Measurements from ENCODE around the gene ELOVL7. TPM values are rescaled to one million over a fixed set of nuclear protein-coding genes. Genes with fewer than 3 reads are reported as not detected.

Gene ELOVL7
- total RNA-seq, 1 experiment from 2014 or later = 20.0 TPM

DNA sequence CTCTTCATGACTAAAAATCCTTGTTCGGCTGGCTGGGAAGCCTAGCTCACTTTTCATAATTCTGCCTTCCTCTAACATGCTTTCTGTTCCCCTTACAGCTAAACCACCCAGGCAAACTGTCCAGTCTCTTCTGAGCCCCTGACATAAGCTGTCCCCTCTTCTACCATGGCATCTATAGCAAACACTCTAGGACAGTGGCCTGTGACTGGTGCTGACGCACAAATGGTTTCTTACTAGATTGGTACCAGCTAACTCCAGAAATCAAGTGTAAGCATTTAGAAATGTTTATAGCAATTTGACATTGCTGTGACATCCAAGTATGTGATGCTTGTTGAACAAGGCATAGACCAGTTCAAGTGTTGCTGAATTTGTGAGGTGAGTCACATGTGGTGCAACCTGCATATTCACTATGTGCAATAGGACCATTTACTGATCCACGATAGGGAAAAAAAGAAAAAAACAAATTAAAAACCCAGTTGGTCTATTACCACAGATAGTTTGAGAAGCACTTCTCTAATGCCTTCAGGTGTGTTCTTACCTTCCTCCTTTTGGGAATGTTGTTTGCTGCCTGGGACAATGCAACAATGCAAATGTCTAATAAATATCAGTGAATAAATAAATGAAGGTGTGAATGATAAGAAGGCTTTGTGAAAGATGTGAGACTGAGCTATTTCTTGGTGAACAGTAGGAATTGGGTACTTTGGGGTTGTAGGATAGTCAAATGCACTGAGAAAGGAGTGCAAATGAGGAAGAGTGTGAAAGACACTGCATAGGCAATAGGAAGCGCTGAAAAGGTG lies 22.4 kb downstream of the ELOVL7 start:
- Histone ChIP-seq H3K4me2 (ENCODE audit: low read length) (no peak overlapping the region), H2AFZ (ENCODE audit: low read depth, low read length, poor library complexity, severe bottlenecking) (no peak overlapping the region), H3K27me3 (ENCODE audit: insufficient read depth, low read length) (no peaks in the 10 kb centered on the region), H3K9me2 (ENCODE audit: insufficient read depth) (no peaks in the 10 kb centered on the region), H3K4me3 (replicated peaks in 1 of 2; ENCODE audit: low read depth in 1 of 2, low read length in 2 of 2) (no peak overlapping the region), H3K79me2 (ENCODE audit: insufficient read depth, low read length) (peaks cover 10% of the 10 kb centered on the region), H3K9ac (ENCODE audit: low read length) (no peak overlapping the region), H3K36me3 (ENCODE audit: control insufficient read depth in 1 of 2, insufficient read depth in 2 of 2, low read length in 2 of 2) (no peaks in the 10 kb centered on the region), H3K4me1 (ENCODE audit: control insufficient read depth in 1 of 2, insufficient read depth in 2 of 2, low read length in 2 of 2) (no peaks in the 10 kb centered on the region), H3K27ac (ENCODE audit: low read depth, low read length) (no peak overlapping the region), H3K9me3 (ENCODE audit: control insufficient read depth in 1 of 2, insufficient read depth in 1 of 2, low read depth in 1 of 2, low read length in 2 of 2) (no peaks in the 10 kb centered on the region), H4K20me1 (ENCODE audit: insufficient read depth) (no peaks in the 10 kb centered on the region)
- ChIA-PET RAD21 (ENCODE audit: low non-redundant PET in 1 of 2, low total read pairs in 2 of 2, uncharacterized antibody in 2 of 2, unreplicated experiment in 2 of 2) (no interaction called here), POLR2A (no interaction called here), CTCF (interaction anchor here (1.3 kb wide), 1 partner anchor 13 kb away, joined by 3 read pairs; no protein-coding TSS in a partner anchor)
- DNase-seq (ENCODE audit: low read depth, low spot score) (no peak), ATAC-seq (no peak)
- TF ChIP-seq CBX3 (IDR thresholded peaks at IDR 0.05; ENCODE audit: low read depth) = no peak
- TF ChIP-seq ZNF274 (IDR thresholded peaks at IDR 0.05; ENCODE audit: low read depth, low read length) = no peak
- no peak for TF ChIP-seq EZH2 (IDR thresholded peaks at IDR 0.05)
- TF ChIP-seq YY1 (IDR thresholded peaks at IDR 0.05; ENCODE audit: extremely low read depth, insufficient replicate concordance, low read depth, low read length) = no peak
- no peak for TF ChIP-seq ATF3 (IDR thresholded peaks at IDR 0.05)
- no peak for TF ChIP-seq TCF7L2 (IDR thresholded peaks at IDR 0.05; ENCODE audit: borderline replicate concordance, extremely low read depth, insufficient read depth, insufficient read length)
- TF ChIP-seq EZH2phosphoT487 (IDR thresholded peaks at IDR 0.05; ENCODE audit: borderline replicate concordance) = no peak
- no peak for TF ChIP-seq SRF (IDR thresholded peaks at IDR 0.05; ENCODE audit: low read depth)
- no peak for TF ChIP-seq POLR2A (IDR thresholded peaks at IDR 0.05; ENCODE audit: borderline replicate concordance, extremely low read depth, insufficient read depth, insufficient read length)
- TF ChIP-seq, protein P1, sequence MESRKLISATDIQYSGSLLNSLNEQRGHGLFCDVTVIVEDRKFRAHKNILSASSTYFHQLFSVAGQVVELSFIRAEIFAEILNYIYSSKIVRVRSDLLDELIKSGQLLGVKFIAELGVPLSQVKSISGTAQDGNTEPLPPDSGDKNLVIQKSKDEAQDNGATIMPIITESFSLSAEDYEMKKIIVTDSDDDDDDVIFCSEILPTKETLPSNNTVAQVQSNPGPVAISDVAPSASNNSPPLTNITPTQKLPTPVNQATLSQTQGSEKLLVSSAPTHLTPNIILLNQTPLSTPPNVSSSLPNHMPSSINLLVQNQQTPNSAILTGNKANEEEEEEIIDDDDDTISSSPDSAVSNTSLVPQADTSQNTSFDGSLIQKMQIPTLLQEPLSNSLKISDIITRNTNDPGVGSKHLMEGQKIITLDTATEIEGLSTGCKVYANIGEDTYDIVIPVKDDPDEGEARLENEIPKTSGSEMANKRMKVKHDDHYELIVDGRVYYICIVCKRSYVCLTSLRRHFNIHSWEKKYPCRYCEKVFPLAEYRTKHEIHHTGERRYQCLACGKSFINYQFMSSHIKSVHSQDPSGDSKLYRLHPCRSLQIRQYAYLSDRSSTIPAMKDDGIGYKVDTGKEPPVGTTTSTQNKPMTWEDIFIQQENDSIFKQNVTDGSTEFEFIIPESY (IDR thresholded peaks at IDR 0.05; ENCODE audit: extremely low read depth, insufficient replicate concordance, low read length) = no peak
- TF ChIP-seq EGR1 (IDR thresholded peaks at IDR 0.05; ENCODE audit: low read depth) = no peak
- no peak for TF ChIP-seq MAX (IDR thresholded peaks at IDR 0.05)
- no peak for TF ChIP-seq CEBPB (IDR thresholded peaks at IDR 0.05; ENCODE audit: low read depth)
- TF ChIP-seq, protein P2, sequence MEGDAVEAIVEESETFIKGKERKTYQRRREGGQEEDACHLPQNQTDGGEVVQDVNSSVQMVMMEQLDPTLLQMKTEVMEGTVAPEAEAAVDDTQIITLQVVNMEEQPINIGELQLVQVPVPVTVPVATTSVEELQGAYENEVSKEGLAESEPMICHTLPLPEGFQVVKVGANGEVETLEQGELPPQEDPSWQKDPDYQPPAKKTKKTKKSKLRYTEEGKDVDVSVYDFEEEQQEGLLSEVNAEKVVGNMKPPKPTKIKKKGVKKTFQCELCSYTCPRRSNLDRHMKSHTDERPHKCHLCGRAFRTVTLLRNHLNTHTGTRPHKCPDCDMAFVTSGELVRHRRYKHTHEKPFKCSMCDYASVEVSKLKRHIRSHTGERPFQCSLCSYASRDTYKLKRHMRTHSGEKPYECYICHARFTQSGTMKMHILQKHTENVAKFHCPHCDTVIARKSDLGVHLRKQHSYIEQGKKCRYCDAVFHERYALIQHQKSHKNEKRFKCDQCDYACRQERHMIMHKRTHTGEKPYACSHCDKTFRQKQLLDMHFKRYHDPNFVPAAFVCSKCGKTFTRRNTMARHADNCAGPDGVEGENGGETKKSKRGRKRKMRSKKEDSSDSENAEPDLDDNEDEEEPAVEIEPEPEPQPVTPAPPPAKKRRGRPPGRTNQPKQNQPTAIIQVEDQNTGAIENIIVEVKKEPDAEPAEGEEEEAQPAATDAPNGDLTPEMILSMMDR (IDR thresholded peaks at IDR 0.05 in 2 of 3, conservative IDR thresholded peaks at IDR 0.05 in 1 of 3; ENCODE audit: borderline replicate concordance in 1 of 3, insufficient read depth in 1 of 3, low read depth in 2 of 3, low read length in 2 of 3) = no peak
- TF ChIP-seq SP1 (IDR thresholded peaks at IDR 0.05; ENCODE audit: low read depth) = no peak
- no peak for TF ChIP-seq POLR2AphosphoS5 (IDR thresholded peaks at IDR 0.05; ENCODE audit: low read depth, low read length)
- TF ChIP-seq FOSL1 (IDR thresholded peaks at IDR 0.05; ENCODE audit: low read depth) = no peak
- no peak for TF ChIP-seq SIN3A (IDR thresholded peaks at IDR 0.05; ENCODE audit: low read depth)
- BruUV-seq (replicated peaks) = no TSS peak
- intact Hi-C loops (cut with micrococcal nuclease) = no loop called here
